ENCODE data around the gene SIVA1. TPM values are rescaled to one million over a fixed set of nuclear protein-coding genes. Genes with fewer than 3 reads are reported as not detected.

The SIVA1 gene
- total and polyA plus RNA-seq, 2 of the 4 experiments (the other 2 are of a cell fraction), result 166 to 184 TPM

- Histone ChIP-seq H3K23ac (ENCODE audit: low read depth, low read length) (no peak overlapping the region; the same call in 1 of the 2 replicates), H3K27ac (ENCODE audit: insufficient read depth, low read length) (no peak overlapping the region), H2BK5ac (ENCODE audit: low read depth, low read length, poor library complexity, severe bottlenecking) (no peak overlapping the region), H3K79me1 (ENCODE audit: low read depth in 1 of 2, low read length in 2 of 2) (peaks cover 0 to 13% of the 10 kb centered on the region in 2 experiments; a peak in 2 of 4 replicates), H2BK120ac (ENCODE audit: low read depth, low read length) (0 out of 2 replicates have a peak overlapping the region, but pooled peaks have one; percentile 46), H3K9ac (ENCODE audit: low read depth, low read length) (peak overlapping the region; percentile 41), H3K4ac (ENCODE audit: low read depth, low read length) (peak overlapping the region; percentile 84), H3K56ac (ENCODE audit: extremely low read depth, insufficient read depth, low read length) (peak overlapping the region; percentile 47; the same call in 1 of the 2 replicates), H4K8ac (ENCODE audit: low read depth in 2 of 2, low read length in 2 of 2) (peak overlapping the region; percentile 85 to 99; a peak in 3 of 4 replicates), H2AK9ac (replicated peaks; ENCODE audit: low read depth, low read length, poor library complexity) (peak overlapping the region; percentile 83), H2BK15ac (ENCODE audit: low read depth, low read length) (no peak overlapping the region), H4K20me1 (ENCODE audit: insufficient read depth, low read length) (peaks cover 5% of the 10 kb centered on the region), H3K4me2 (ENCODE audit: low read depth, low read length) (peak overlapping the region; percentile 53), H3K4me3 (ENCODE audit: insufficient read depth, low read depth, low read length) (peak overlapping the region; percentile 55), H3K18ac (ENCODE audit: low read depth, low read length) (peak overlapping the region; percentile 29; the same call in 1 of the 2 replicates), H3K4me1 (ENCODE audit: control insufficient read depth, insufficient read depth, low read length) (peaks cover 19% of the 10 kb centered on the region), H4K5ac (ENCODE audit: low read depth, low read length) (peak overlapping the region; percentile 59), H3K14ac (replicated peaks; ENCODE audit: low read depth, low read length) (peak overlapping the region; percentile 81; the same call in 1 of the 2 replicates), H3K9me3 (ENCODE audit: control insufficient read depth, insufficient read depth, low read length) (no peaks in the 10 kb centered on the region), H2BK20ac (ENCODE audit: low read depth, low read length) (no peak overlapping the region), H3K36me3 (ENCODE audit: control insufficient read depth, insufficient read depth, low read length) (no peaks in the 10 kb centered on the region), H2AK5ac (ENCODE audit: low read depth, low read length) (peak overlapping the region; percentile 76), H3K9me1 (ENCODE audit: insufficient read depth, low read length) (peaks cover 5% of the 10 kb centered on the region; the same call in 1 of the 2 replicates), H2AFZ (replicated peaks; ENCODE audit: low read length, poor library complexity) (peak overlapping the region; percentile 85), H3K27me3 (ENCODE audit: control insufficient read depth, insufficient read depth, low read length) (no peaks in the 10 kb centered on the region), H4K91ac (ENCODE audit: insufficient read depth, low read depth, low read length) (peak overlapping the region; percentile 82)
- in situ Hi-C loops (cut with MboI; ENCODE audit: low sequenced_read_pairs), result no loop called here
- dilution Hi-C loops (cut with HindIII; ENCODE audit: low sequenced_read_pairs, unreplicated experiment), result no loop called here
- ChIA-PET CTCF (no interaction called here), POLR2A (ENCODE audit: unreplicated experiment) (no interaction called here)
- intact Hi-C loops (cut with micrococcal nuclease), result no loop called here
- TF ChIP-seq RAD21 (IDR thresholded peaks at IDR 0.05; ENCODE audit: low read length) (no peak), CTCF (conservative IDR thresholded peaks at IDR 0.05; ENCODE audit: low read depth, low read length) (peak; percentile 23; the same call in 1 of the 2 replicates)
- 25% methylated on average over 7 of the region's 21 CpGs; no CpG with 5 or more reads in 1 of the 2 experiments for WGBS, 2 experiments (ENCODE audit: extremely low coverage in 2 of 2, insufficient read length in 1 of 2)
- no peak for ATAC-seq (ENCODE audit: low read depth)
- no TSS peak for BruUV-seq (replicated peaks)
- peak; percentile 15 for DNase-seq
Measured at GRCh38 chr14:104799244-104800014, 46.5 kb downstream of the SIVA1 start.
